Measurements from ENCODE around the gene CAMK2A. TPM values are rescaled to one million over a fixed set of nuclear protein-coding genes. Genes with fewer than 3 reads are reported as not detected.

Gene CAMK2A
- total RNA-seq, 1 donor from 2014 or later: not detected

DNA sequence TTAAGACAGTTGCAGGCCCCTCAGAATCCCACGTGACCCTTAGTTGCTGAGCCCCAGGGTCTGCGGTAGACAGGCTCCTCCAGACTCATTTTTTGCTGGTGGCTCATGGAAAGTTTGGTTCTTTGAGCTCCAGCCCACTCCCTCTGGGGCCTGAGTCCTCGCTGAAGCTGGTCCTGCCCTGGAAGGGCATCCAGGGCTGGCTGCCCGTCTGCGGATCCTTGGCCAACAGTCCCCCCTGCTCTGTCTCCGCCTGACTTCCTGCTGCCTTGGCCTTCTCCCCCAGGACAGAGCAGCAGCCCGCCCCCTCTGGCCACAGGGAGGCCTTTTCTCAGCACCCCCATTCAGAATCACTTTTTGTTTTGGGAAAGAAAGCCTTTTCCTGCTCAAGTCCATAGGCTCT is 75.3 kb downstream of the CAMK2A start:
- H3K4me3 Mint-ChIP-seq (ENCODE audit: unreplicated experiment): no peak overlapping the region
- H3K27ac Mint-ChIP-seq (ENCODE audit: unreplicated experiment): peak overlapping the region; percentile 71
- H3K27me3 Mint-ChIP-seq (ENCODE audit: unreplicated experiment): no peaks in the 10 kb centered on the region
- H3K36me3 Mint-ChIP-seq (ENCODE audit: unreplicated experiment): no peaks in the 10 kb centered on the region
- no peaks in the 10 kb centered on the region for H3K9me3 Mint-ChIP-seq (ENCODE audit: unreplicated experiment)
- TF ChIP-seq, protein P1, sequence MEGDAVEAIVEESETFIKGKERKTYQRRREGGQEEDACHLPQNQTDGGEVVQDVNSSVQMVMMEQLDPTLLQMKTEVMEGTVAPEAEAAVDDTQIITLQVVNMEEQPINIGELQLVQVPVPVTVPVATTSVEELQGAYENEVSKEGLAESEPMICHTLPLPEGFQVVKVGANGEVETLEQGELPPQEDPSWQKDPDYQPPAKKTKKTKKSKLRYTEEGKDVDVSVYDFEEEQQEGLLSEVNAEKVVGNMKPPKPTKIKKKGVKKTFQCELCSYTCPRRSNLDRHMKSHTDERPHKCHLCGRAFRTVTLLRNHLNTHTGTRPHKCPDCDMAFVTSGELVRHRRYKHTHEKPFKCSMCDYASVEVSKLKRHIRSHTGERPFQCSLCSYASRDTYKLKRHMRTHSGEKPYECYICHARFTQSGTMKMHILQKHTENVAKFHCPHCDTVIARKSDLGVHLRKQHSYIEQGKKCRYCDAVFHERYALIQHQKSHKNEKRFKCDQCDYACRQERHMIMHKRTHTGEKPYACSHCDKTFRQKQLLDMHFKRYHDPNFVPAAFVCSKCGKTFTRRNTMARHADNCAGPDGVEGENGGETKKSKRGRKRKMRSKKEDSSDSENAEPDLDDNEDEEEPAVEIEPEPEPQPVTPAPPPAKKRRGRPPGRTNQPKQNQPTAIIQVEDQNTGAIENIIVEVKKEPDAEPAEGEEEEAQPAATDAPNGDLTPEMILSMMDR (IDR thresholded peaks at IDR 0.05): no peak
- DNase-seq (ENCODE audit: extremely low spot score, unreplicated experiment): no peak
- H3K4me1 Mint-ChIP-seq (ENCODE audit: unreplicated experiment): peaks cover 31% of the 10 kb centered on the region

DNA sequence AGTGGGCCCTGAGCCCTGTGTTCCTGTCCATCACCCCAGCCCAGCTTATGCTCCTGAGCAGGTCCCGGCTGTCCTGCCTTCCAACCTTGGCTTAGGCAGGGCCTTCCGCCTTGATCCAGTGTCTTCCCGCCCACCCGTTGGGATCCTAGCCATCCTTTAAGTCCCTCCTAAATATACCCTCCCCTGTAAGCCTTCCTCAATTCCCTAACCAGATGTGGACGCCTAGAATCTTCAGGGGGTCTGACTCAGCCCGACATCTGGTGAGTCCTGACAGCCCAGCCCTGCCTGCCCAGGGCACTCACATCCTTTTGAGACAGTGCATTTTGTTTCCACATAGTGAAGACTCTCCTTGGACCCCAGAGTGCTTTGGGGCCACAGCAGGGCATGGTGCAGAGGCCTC is 76.0 kb downstream of the CAMK2A start:
- Mint-ChIP-seq H3K27ac (ENCODE audit: unreplicated experiment) (peak overlapping the region; percentile 71), H3K4me1 (ENCODE audit: unreplicated experiment) (peaks cover 33% of the 10 kb centered on the region), H3K27me3 (ENCODE audit: unreplicated experiment) (no peaks in the 10 kb centered on the region), H3K9me3 (ENCODE audit: unreplicated experiment) (no peaks in the 10 kb centered on the region), H3K36me3 (ENCODE audit: unreplicated experiment) (no peaks in the 10 kb centered on the region), H3K4me3 (ENCODE audit: unreplicated experiment) (no peak overlapping the region)
- DNase-seq (ENCODE audit: extremely low spot score, unreplicated experiment): no peak
- TF ChIP-seq, protein P1 (IDR thresholded peaks at IDR 0.05): no peak

DNA sequence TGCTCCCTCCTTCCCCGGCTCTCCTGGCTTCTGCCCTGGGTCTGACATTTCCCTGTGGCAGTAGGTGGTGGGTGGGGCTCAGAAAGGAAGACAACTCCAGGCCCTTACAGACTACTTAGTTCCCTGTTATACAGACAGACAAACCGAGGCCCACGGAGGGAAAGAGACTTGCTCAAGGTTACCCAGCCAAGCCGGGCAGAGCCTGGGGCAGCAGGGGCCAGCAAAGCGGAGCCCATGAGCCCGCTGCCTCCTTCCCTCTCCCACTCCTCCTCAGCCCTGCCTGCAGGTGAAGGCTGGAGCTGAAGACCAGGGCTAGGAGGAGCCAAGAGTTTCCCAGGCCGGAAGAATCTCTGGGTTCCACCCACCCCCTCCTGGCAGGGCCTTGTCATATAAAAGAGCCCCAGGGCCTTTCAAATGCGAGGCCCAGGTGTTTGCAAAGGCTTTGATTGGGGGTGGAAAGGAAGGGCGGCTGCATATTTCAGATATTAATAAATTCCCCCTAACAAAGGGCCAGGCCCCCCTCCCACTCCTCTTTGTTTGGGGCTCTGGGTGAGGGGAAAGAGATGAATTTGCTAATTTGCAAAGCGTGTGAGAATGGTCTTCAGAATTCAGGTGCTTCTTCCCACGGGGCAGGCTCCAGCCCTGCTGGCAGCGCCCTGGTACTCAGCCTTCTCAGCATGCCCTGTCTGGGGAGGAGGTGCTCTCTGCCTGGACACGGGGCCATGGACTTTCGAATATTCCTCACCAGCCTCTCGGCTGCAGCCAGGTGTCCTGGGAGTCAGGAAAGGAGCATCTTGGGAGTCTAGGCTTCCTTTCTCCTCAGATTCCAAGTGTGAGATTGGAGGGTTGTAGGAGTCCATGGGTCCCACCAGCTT is 78.2 kb downstream of the CAMK2A start:
- H3K36me3 Mint-ChIP-seq (ENCODE audit: unreplicated experiment): no peaks in the 10 kb centered on the region
- DNase-seq (ENCODE audit: extremely low spot score, unreplicated experiment): no peak
- no peak overlapping the region for H3K4me3 Mint-ChIP-seq (ENCODE audit: unreplicated experiment)
- H3K4me1 Mint-ChIP-seq (ENCODE audit: unreplicated experiment): peaks cover 30% of the 10 kb centered on the region
- TF ChIP-seq, protein P1 (IDR thresholded peaks at IDR 0.05): no peak
- H3K9me3 Mint-ChIP-seq (ENCODE audit: unreplicated experiment): no peaks in the 10 kb centered on the region
- peak overlapping the region; percentile 18 for H3K27ac Mint-ChIP-seq (ENCODE audit: unreplicated experiment)
- no peaks in the 10 kb centered on the region for H3K27me3 Mint-ChIP-seq (ENCODE audit: unreplicated experiment)

DNA sequence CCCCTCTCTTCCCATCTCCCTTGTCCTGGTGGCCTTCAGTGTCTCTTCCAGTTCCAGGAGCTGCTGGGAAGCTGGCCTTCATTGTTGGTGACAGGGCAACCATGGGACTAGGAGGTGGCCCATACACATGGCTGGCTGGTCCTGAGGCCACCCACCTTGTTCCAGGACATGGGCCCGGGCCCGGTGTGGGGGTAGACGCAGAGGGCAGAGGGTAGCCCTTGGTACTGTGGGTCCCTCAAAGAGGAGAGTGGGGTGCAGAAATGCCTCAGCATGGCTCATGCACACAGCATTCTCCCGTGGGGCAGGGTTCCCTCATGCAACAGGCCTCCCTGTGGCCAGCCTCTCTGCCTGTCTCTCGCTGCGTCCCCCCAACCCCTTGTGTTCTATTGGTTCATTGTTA is 78.9 kb downstream of the CAMK2A start:
- Mint-ChIP-seq H3K4me1 (ENCODE audit: unreplicated experiment) (peaks cover 25% of the 10 kb centered on the region), H3K27me3 (ENCODE audit: unreplicated experiment) (no peaks in the 10 kb centered on the region), H3K4me3 (ENCODE audit: unreplicated experiment) (no peak overlapping the region), H3K36me3 (ENCODE audit: unreplicated experiment) (no peaks in the 10 kb centered on the region), H3K27ac (ENCODE audit: unreplicated experiment) (no peak overlapping the region), H3K9me3 (ENCODE audit: unreplicated experiment) (no peaks in the 10 kb centered on the region)
- TF ChIP-seq, protein P1 (IDR thresholded peaks at IDR 0.05): no peak
- DNase-seq (ENCODE audit: extremely low spot score, unreplicated experiment): no peak

DNA sequence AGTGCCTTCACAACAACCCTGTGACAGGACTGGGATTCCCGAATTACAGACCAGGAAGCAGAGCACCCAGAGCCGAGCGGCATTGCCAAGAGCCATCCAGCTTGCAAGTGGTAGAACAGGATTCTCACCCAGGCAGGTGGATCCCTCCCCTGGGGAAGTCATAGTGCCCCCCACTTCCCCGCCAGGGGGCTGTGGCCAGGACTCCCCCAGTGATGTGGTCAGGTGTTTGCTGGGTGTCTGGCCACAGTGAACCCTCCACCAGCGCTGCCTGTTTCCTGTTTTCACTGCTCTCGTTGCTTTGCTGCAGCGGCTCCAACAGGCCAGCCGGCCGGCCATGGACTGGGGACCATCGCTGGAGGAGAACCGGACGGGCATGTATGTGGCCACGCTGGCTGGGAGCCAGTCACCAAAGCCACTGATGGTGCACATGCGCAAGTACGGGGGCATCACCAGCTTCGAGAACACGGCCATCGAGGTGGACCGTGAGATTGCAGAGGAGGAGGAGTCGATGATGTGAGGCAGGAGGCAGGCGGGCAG is 80.4 kb downstream of the CAMK2A start:
- H3K27me3 Mint-ChIP-seq (ENCODE audit: unreplicated experiment): no peaks in the 10 kb centered on the region

More for the DNA sequence above, 80.4 kb downstream of the CAMK2A start:
- Mint-ChIP-seq H3K4me3 (ENCODE audit: unreplicated experiment) (no peak overlapping the region), H3K4me1 (ENCODE audit: unreplicated experiment) (peaks cover 18% of the 10 kb centered on the region), H3K9me3 (ENCODE audit: unreplicated experiment) (no peaks in the 10 kb centered on the region), H3K27ac (ENCODE audit: unreplicated experiment) (no peak overlapping the region), H3K36me3 (ENCODE audit: unreplicated experiment) (no peaks in the 10 kb centered on the region)
- no peak for DNase-seq (ENCODE audit: extremely low spot score, unreplicated experiment)
- TF ChIP-seq, protein P1 (IDR thresholded peaks at IDR 0.05): no peak

Data from osteocyte (in vitro differentiated cells).